ENCODE results near the gene ACTR2.

GRCh38 chr2:65199166-65199565 lies 28.5 kb upstream of the ACTR2 start:
- no peak for TF ChIP-seq EZH2 (IDR thresholded peaks at IDR 0.05; ENCODE audit: low read depth)
- TF ChIP-seq, protein P1, sequence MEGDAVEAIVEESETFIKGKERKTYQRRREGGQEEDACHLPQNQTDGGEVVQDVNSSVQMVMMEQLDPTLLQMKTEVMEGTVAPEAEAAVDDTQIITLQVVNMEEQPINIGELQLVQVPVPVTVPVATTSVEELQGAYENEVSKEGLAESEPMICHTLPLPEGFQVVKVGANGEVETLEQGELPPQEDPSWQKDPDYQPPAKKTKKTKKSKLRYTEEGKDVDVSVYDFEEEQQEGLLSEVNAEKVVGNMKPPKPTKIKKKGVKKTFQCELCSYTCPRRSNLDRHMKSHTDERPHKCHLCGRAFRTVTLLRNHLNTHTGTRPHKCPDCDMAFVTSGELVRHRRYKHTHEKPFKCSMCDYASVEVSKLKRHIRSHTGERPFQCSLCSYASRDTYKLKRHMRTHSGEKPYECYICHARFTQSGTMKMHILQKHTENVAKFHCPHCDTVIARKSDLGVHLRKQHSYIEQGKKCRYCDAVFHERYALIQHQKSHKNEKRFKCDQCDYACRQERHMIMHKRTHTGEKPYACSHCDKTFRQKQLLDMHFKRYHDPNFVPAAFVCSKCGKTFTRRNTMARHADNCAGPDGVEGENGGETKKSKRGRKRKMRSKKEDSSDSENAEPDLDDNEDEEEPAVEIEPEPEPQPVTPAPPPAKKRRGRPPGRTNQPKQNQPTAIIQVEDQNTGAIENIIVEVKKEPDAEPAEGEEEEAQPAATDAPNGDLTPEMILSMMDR (conservative IDR thresholded peaks at IDR 0.05): no peak
